NB4 (cell line): ENCODE data around the gene POU1F1.

ENCODE experiments used
- CTCF ChIP-seq: IDR thresholded peaks from one replicate; pipeline ENCODE4 v1.5.1; 2012; ENCODE audit warnings: low read depth, low read length
- MYC ChIP-seq: IDR thresholded peaks from 2 replicates; pipeline ENCODE4 v1.6.1; 2011; ENCODE audit warnings: low read depth, low read length
- POLR2A ChIP-seq: IDR thresholded peaks from 2 replicates; pipeline ENCODE4 v1.6.1; 2011; ENCODE audit warnings: mild to moderate bottlenecking; ENCODE audit not compliant: insufficient read length; ENCODE audit errors: extremely low read depth

DNA sequence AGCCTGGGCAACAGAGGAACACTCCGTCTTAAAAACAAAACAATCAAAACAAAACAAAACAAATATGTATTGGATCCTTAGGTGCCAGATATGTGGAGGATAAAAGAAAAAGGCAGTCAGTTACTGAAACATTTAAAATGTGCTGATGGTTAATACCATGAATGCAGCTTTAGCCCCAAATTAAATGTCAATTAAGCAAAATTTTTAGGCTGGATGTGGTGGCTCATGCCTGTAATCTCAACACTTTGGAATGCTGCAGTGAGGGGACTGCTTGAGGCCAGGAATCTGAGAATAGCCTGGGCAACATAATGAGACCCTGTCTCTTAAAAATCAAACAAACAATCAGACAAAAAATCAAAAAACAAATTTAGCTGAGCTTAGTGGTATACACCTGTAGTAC is 57.8 kb downstream of the POU1F1 start:
- TF ChIP-seq CTCF (no peak), POLR2A (no peak), MYC (no peak)
